ENCODE data around the gene SLC49A4.

SLC49A4 gene

DNA sequence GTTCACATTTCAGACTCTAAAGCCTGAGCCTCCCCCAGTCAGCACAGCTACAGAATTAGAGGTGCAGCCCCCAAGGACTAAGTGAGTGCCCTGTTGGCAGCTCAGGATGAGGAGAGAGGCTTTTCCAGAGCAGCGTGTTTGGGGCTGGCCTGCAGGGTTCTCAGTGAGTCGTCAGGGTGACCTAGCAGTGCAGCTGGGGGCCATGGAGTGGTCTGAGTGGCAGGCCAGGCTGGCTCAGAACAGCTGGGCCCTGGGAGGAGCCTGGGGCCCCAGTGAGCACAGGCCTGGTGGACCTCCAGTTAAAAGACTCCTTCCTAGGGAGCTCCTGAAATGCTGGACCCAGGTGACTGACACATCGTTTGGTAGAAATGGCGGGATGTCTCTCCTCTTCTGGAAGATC, 108.3 kb downstream of the SLC49A4 start:
- H3K9me3 Mint-ChIP-seq = peaks cover 0 to 8% of the 10 kb centered on the region in 2 donors
- H3K4me3 Mint-ChIP-seq = no peak overlapping the region
- DNase-seq = no peak
- H3K27ac Mint-ChIP-seq = no peak overlapping the region
- no peaks in the 10 kb centered on the region for H3K4me1 Mint-ChIP-seq
- H3K27me3 Mint-ChIP-seq = peaks cover 15% of the 10 kb centered on the region
- ATAC-seq = no peak

DNA sequence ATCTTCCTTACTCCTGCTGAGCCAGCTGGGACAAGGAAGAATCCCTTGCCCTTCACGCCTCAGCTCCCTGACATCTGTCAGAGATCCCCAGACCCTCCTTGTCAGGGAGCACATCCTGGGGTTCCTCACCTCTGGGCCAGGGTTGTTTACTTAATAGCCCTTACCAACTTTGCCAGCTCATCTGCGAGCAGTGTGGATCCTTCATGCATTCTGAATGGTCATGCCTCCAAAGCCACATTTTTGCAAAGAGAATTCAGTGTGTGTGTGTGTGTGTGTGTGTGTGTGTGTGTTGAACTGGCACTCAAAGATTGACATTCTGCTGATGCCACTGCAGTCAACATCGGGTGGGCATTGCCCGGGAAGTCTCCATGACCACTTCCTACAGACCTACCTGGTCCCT, 112.6 kb downstream of the SLC49A4 start:
- Mint-ChIP-seq H3K4me3 (no peak overlapping the region), H3K27ac (no peak overlapping the region), H3K9me3 (peaks cover 0 to 8% of the 10 kb centered on the region in 2 donors), H3K4me1 (no peaks in the 10 kb centered on the region), H3K27me3 (peaks cover 38% of the 10 kb centered on the region)
- DNase-seq = no peak
- no peak for ATAC-seq

DNA sequence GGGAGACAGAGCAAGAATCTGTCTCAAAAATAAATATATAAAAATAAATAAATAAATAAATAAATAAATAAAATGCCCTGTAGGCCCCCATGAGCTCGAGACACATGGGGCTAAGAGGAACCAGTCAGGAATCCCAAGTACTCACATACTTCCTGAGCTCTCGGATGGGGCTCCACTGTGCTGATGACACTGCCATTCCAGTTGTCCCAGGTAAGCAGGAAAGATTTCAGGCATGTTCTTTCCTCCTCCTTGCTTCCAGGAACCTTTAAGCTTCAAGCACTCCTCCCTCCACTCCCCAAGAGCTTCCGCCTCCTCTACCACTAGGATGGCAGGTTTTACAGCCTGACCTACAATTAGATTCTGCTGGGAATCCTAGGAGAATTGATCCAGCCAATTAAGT, 113.4 kb downstream of the SLC49A4 start:
- Mint-ChIP-seq H3K9me3 (peaks cover 0 to 8% of the 10 kb centered on the region in 2 donors), H3K4me3 (no peak overlapping the region), H3K27me3 (peaks cover 41% of the 10 kb centered on the region), H3K27ac (no peak overlapping the region), H3K4me1 (no peaks in the 10 kb centered on the region)
- DNase-seq (no peak), ATAC-seq (no peak)

DNA sequence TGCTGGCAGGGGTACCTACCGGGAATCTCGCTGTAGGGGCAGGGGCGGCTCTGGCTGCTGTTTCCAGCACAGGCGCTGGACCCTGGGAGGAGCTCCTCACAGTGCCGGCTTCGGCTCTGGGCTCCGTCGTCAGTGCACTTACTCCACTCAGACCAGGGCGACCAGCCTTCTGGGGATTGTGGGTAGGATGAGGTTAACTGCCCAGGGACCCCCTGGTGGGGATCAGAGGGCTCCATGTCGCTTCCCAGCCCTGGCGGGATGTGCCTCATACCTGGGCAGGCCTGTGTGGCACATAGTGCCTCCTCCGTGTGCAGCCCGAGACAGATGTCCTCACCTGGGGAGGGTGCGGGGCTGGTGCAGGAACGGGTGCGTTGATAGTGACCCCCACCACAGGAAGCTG, 117.0 kb downstream of the SLC49A4 start:
- peaks cover 16% of the 10 kb centered on the region for H3K4me1 Mint-ChIP-seq
- no peak overlapping the region for H3K4me3 Mint-ChIP-seq
- no peaks in the 10 kb centered on the region for H3K9me3 Mint-ChIP-seq
- peaks cover 44% of the 10 kb centered on the region for H3K27me3 Mint-ChIP-seq
- H3K27ac Mint-ChIP-seq = no peak overlapping the region
- DNase-seq = no peak
- ATAC-seq = no peak

DNA sequence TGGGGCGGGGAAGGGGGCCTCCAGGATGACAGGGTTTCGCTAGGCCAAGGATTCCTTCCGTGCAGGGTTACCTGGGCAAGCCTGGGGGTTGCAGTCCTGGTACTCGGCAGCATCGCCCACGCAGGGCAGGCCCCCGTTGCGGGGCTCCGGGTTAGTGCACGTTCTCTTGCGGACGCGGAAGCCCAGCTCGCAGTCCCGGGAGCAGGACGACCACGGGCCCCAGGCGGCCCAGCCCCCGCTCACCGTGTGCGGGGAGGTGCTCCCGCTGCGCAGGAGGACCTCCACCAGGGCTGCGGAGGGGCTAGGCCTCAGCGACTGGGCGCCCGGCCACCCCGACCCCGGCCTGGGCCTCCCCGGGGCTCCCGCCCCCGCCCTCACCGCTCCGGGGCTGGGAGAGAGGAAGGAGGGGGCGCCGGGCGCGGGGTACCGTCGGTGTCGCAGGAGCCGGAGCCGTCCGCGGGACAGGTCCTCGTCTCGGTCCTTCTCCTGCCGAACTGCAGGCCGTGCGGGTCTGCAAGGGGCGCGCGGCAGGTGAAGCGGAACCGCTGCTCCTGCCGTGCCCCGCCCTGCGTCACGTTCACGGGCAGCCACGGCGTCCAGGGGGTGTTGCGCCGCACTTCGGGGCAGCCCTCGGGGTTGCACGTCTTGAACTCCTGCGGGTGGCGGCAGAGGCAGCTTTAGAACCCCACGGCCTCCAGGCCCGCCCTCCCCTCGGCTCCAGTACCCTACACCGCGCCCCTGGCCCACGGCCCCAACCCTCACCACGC, 118.1 kb downstream of the SLC49A4 start:
- H3K4me3 Mint-ChIP-seq = no peak overlapping the region
- peak; percentile 54 for ATAC-seq

DNA sequence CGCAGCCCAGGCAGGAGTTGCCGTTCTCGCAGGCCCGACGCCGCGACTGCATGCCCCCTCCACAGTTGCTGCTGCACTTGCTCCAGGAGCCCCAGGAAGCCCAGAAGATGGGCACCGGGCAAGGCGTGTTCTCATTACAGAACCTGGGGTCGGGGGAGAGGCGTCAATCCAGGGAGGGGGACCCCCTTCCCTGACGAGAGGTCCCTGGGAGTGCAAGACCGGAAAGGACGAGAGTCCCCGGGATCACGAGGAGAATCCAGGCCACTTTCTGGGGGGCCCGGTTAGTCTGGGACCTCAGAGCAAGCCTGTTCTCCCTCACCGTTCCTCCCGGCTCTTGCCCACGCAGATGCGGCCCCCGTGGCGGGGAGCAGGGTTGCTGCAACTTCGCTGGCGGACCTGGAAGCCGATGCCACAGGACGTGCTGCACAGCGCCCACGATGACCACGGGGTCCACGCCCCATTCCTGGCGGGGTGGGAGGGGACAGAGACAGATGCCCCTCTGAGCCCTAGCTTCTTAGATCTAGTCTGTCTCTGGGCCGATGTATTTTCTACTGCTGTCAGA, 118.8 kb downstream of the SLC49A4 start:
- H3K27me3 Mint-ChIP-seq = peaks cover 49% of the 10 kb centered on the region
- ATAC-seq = no peak
- H3K4me1 Mint-ChIP-seq = peaks cover 16% of the 10 kb centered on the region

More for the DNA sequence above, 118.1 kb downstream of the SLC49A4 start:
- Mint-ChIP-seq H3K27me3 (peaks cover 49% of the 10 kb centered on the region), H3K4me1 (peaks cover 16% of the 10 kb centered on the region), H3K9me3 (no peaks in the 10 kb centered on the region), H3K27ac (no peak overlapping the region)
- DNase-seq = no peak

DNA sequence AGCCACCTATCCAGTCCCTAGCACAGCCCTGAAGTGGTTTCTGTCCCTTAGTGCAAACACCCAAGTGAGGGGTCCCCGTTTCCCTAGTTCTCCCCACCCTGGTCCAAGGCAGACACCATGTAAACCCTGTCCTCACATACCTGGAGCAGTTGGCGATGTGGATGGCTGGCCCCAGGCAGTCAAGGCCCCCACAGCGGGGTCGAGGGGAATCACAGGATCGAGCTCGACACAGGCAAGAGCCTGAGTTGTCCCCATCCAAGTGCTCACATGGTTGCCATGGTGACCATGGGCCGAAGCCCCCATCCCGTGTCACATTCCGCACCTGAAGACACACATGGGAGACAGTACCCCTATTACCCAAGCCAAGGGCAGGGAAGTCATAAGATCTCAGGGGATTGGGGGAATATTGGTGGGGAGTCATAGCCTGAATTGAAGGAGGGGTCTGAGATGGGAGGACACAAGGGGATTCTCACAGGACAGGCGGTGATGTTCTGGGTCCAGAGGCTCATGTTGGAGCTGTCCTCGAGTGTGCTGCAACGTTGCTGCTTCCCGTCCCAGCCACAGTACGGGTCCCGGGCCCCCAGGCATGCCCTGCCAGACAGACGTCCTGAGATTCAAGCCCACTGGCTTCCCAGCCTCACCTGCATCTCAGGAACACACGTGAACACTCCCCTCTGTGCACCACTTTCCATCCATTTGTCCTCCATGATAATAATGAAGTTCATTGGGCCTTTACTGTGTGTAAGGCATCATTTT, 120.6 kb downstream of the SLC49A4 start:
- Mint-ChIP-seq H3K4me3 (no peak overlapping the region), H3K9me3 (no peaks in the 10 kb centered on the region), H3K27ac (no peak overlapping the region), H3K4me1 (peaks cover 16% of the 10 kb centered on the region), H3K27me3 (peaks cover 50% of the 10 kb centered on the region)
- DNase-seq (no peak), ATAC-seq (no peak)

More for the DNA sequence above, 118.8 kb downstream of the SLC49A4 start:
- Mint-ChIP-seq H3K4me3 (no peak overlapping the region), H3K9me3 (no peaks in the 10 kb centered on the region), H3K27ac (no peak overlapping the region)
- DNase-seq = no peak

DNA sequence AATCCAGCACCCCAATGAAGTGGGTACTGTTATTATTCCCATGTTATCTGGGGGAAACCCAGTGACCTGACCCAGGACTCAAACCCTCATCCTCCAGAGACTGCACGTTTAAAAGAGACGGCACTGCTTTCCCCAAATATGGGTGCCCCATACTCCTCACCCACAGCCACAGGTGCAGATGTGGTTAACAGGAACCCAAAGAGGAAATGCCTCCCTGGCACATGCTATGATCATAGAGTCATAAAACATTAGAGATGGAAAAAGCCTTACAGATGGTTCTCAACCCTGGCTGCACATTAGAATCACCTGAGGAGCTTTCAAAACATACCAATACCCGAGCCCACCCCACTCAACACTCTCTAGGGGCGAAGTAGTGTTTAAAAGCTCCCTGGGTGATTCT, 121.2 kb downstream of the SLC49A4 start:
- Mint-ChIP-seq H3K27ac (no peak overlapping the region), H3K4me1 (peaks cover 16% of the 10 kb centered on the region), H3K27me3 (peaks cover 50% of the 10 kb centered on the region), H3K9me3 (no peaks in the 10 kb centered on the region), H3K4me3 (no peak overlapping the region)
- DNase-seq = no peak
- no peak for ATAC-seq

DNA sequence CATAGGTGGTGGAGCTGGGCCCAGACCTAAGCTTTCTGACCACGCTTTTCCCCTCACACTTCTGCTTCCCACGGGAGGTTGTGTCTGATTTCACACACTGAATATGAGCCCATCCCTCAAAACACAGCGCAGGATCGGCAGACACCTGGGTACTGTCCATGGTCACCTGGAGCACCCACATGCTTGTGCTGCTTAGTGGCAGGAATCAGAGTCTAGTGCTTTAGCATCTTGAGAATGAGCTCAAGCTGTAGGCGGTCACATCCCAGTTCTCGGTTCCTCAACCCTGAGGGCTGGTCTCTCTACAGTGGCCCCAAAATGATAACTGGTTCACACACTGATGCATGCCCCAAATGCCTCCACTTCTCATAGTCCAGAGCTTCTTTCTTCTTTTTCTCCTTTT, 121.7 kb downstream of the SLC49A4 start:
- Mint-ChIP-seq H3K4me3 (no peak overlapping the region), H3K4me1 (peaks cover 16% of the 10 kb centered on the region), H3K27ac (no peak overlapping the region), H3K27me3 (peaks cover 49% of the 10 kb centered on the region), H3K9me3 (no peaks in the 10 kb centered on the region)
- ATAC-seq (no peak), DNase-seq (no peak)

DNA sequence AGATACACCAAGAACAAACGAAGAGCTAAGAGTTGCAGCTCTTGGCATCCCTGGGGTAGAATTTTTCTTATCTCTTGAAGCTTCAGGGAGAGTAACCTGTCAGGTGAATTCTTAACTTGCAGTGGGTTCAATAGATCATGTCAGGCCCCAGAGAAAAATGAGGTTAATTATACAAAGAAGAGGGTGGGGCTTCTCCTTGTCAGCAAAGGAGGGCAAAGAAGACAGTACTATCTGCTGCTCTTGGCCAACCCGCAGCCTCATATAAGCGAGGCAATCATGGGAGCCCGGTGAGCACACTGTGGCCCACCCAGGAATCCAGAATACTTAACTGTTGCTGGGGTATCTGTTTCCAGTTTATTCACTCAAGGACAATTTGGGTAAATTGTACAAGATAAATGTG, 122.5 kb downstream of the SLC49A4 start:
- DNase-seq (no peak), ATAC-seq (no peak)
- Mint-ChIP-seq H3K27me3 (peaks cover 41% of the 10 kb centered on the region), H3K4me3 (no peak overlapping the region), H3K4me1 (peaks cover 16% of the 10 kb centered on the region), H3K27ac (no peak overlapping the region), H3K9me3 (no peaks in the 10 kb centered on the region)

DNA sequence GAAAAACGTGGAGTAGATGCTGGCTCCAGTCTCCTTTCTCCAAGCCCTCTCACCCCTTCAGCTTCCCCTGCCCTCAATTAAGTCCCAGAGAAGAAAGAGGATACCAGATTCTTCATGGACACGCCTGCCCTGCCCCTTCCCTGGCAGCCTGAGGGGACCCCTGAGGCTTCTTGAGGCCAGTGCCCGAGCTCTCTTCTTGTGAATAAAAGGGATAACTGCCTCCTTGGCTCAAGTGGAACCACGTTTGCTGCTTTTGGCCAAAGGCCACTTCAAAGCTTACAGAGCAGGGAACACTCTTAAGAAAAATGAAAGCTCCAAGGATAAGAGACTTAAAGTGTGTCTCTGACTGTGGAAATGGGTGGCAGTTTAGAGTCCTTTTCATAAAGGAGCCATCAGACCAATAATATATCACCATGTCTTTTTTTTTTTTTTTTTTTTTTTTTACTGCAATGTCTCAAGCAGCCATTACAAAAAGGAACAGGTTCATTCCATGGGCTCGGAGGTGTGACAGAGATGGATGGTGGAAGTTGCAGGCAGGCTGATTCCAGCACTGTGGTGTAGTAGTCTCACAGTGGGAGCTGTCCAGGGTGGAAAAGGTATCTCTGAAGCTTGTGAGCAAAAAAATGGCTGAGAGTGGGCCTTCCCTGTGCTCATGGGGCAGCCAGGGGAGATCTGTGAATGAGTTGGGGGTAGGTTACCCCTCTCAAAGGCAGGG, 123.9 kb downstream of the SLC49A4 start:
- DNase-seq (no peak), ATAC-seq (no peak)
- Mint-ChIP-seq H3K4me1 (peaks cover 16% of the 10 kb centered on the region), H3K4me3 (no peak overlapping the region), H3K9me3 (no peaks in the 10 kb centered on the region), H3K27ac (no peak overlapping the region), H3K27me3 (peaks cover 33% of the 10 kb centered on the region)

DNA sequence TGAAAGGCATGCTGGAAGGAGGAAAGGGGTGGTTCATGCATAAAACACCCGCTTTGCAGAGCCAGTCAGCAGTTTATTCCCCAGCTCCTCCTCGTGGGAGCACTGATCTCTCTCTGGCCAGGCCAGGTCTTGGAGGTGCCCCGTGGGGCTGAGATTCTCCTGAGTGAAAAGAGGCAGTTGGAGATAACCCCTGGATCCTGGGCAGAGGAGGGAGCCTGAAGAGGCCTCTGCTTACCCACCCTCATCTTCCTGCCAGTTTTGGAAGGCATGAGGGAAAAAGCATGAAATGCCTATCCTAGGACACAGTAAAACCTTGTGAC, 124.4 kb downstream of the SLC49A4 start:
- no peak overlapping the region for H3K4me3 Mint-ChIP-seq
- ATAC-seq (no peak), DNase-seq (no peak)
- H3K27ac Mint-ChIP-seq = no peak overlapping the region
- H3K9me3 Mint-ChIP-seq = no peaks in the 10 kb centered on the region
- peaks cover 29% of the 10 kb centered on the region for H3K27me3 Mint-ChIP-seq
- H3K4me1 Mint-ChIP-seq = peaks cover 16% of the 10 kb centered on the region

DNA sequence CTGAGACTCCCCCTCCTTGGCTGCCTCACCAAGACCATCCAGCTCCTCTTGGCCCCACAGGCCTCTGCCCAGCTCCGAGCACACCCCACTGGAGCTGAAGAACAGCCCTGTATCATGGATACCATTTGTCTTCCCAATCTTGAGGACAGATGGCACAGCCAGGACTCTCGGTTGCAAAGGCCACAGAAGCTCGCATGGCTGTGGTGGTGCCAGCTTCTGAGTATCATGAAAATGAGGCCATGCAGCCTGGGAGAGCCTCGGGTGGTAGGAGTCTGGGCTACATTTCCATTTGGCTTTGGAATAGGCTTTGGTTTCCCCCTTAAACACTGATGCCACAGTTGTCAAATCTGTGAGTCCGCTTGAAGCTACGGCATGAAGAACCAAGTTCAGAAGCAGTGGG, 126.1 kb downstream of the SLC49A4 start:
- Mint-ChIP-seq H3K27ac (no peak overlapping the region), H3K9me3 (no peaks in the 10 kb centered on the region), H3K27me3 (peaks cover 29% of the 10 kb centered on the region), H3K4me1 (peaks cover 5% of the 10 kb centered on the region), H3K4me3 (no peak overlapping the region)
- DNase-seq (no peak), ATAC-seq (no peak)

DNA sequence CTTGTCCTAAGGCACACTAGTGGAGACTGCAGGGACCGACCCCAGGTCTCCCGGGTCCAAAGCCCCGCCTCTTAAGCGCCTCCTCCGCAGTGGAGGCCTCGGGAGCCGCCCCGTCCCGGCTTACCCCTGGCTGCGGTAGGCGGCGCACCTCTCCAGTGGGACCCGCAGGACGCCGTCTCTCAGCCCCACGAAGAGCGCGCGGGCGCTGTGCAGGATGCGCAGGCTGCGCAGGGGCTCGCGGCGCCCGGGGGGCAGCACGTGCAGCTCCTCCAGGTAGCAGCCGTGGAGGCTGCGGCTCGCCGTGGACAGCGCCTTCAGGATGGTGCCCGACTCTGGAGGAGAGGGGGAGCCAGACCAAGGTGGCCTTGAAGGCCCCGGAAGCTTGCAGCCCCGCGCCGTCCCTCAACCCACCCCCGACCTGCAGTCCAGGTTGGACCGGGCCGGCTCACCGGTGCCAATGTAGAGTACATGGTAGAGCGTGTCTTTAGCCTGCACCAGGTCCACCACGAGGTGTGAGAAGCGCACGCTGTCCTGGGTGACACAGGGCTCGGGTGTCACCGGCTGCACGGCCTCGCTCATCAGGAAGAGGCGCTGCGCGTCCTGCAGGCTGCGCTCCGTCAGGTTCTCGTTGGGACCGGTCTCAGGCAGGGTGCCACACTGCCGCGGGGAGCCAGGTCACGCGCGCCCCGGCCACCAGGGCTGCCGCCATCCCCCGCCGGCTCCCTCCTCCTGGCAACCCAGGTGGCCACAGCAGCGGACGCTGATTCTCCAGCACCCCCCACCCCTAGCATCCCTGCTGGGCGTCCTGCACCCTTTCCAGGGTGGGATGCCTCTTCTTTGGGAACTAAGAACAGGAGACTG, 127.2 kb downstream of the SLC49A4 start:
- Mint-ChIP-seq H3K9me3 (no peaks in the 10 kb centered on the region), H3K27ac (no peak overlapping the region), H3K4me3 (peak overlapping the region; percentile 31 to 58), H3K4me1 (no peaks in the 10 kb centered on the region), H3K27me3 (peaks cover 25% of the 10 kb centered on the region)
- DNase-seq = peak; percentile 42 to 44
- ATAC-seq = peak; percentile 84

DNA sequence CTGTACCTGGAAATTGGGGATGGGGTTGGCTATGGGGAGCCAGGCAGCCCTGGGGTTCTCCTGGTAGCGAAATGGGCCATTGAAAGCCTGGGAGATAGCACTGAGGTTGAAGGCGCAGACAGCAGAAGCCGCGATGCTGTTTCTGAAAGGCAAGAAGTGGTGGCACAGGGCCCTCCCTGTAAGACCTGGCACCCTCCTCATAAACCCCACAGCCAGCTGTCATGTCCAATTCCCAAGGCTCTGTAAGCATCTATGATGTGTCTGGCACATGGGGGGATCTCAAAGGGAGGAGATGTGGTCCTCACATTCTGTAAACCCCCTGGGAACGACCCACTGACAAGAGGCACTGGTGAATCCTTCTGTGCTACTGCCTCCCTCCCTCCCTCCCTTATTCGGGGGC, 128.7 kb downstream of the SLC49A4 start:
- H3K4me1 Mint-ChIP-seq = no peaks in the 10 kb centered on the region
- H3K27me3 Mint-ChIP-seq = peaks cover 21% of the 10 kb centered on the region
- no peak overlapping the region for H3K4me3 Mint-ChIP-seq
- ATAC-seq (no peak), DNase-seq (no peak)
- H3K27ac Mint-ChIP-seq = no peak overlapping the region
- no peaks in the 10 kb centered on the region for H3K9me3 Mint-ChIP-seq

Data from stimulated activated naive CD8-positive, alpha-beta T cell treated with anti-CD3 and anti-CD28 coated beads, Interleukin-15, amount 100 ng/mL, for 72 hours (primary cell).